GM18519 (cell line): ENCODE data around the gene CBX7.

Experiments
- ATAC-seq: cut with Tn5 transposase; IDR thresholded peaks from one replicate; pipeline ENCODE4 v1.9.1; 2021; ENCODE audit warnings: mild to moderate bottlenecking, moderate library complexity; ENCODE audit not compliant: unreplicated experiment, low FRiP score

CBX7 gene

DNA sequence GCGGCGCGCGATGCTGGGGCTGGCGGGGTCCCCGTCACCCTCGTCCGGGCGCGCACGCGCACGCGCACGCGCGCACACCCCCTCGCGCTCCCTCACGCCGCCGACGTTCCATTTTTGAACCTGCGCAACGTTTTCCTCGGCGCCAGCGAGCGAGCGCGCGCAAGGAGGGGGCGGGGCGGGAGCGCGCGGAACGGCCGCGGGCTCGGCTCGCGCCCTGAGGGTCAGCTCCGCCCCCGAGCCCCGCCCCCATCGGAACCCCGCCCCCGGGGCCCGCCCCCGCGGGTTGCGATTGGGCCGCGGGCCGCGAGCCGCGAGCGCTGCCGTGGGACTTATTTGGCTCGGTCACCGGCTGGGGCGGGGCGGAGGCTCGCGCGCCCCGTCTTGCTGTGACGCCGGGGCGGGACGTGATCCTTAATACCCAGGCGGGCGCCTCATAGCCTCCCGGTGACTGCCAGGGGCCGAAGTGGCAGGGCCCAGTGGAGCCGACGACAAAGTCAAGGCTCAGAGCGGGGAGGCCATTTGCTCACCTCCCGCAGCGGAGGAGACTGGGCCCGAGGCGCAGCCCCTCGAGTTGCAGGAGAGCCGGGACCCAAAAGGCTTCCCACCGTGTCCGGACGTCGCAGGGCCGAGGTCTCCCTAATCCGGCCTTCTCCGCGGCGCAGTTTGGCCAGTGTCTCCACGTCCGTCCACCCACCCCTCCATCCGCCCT is at the start of gene CBX7:
Gene CBX7 (minus strand): TSS at position 170 of the 709 bp plus-strand sequence. CDS start 236 bp downstream, outside the sequence.
- ATAC-seq: no peak

DNA sequence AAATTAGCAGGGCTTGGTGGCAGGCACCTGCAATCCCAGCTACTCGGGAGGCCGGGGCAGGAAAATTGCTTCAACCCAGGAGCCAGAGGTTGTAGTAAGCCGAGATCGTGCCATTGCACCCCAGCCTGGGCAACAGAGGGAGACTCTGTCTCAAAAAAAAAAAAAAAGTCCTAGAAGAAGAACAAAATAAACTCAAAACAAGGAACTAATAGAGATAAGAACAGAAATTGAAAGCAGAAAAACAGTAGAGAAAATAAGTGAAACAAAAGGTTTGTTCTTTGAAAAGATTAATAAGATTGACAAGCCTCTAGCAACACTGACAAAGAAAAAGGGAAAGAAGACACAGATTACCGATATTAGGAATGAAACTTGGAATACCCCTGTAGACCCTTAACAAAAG is 45.1 kb upstream of the CBX7 start:
- ATAC-seq: no peak

DNA sequence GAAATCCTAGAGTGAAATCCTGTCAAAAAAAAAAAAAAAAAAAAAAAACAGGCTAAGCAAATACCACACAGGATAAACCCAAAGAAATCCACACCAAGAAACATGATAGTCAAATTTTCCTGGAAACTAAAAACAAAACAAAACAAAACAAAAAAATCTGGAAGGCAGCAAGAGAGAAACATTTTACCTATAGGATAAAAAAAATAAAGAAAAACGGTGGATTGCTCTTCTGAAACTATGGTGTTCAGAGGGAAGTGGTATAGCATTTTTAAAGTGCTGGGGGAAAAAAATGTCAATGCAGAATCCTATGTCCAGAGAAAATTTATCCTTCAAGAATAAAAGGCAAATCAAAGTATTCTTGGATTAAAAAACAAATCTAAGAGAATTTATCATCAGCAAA is 41.6 kb upstream of the CBX7 start:
- ATAC-seq: no peak

DNA sequence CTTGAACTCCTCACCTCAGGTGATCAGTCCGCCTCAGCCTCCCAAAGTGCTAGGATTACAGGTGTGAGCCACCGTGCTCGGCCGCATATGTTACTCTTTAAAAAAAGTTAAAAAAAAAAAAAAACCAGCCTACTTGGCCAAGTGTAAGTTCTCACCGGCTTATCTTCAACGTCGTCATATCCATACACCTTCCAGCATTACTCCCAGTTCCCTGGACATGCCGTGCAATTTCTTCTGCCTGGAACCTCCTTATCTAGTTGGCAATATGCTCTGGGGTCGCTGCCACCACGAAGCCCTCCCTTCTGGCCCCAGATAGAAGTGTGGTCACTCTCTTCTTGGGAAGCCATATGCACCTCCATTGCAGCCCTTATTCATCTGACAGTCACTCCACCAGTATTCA is 36.3 kb upstream of the CBX7 start:
- no peak for ATAC-seq

DNA sequence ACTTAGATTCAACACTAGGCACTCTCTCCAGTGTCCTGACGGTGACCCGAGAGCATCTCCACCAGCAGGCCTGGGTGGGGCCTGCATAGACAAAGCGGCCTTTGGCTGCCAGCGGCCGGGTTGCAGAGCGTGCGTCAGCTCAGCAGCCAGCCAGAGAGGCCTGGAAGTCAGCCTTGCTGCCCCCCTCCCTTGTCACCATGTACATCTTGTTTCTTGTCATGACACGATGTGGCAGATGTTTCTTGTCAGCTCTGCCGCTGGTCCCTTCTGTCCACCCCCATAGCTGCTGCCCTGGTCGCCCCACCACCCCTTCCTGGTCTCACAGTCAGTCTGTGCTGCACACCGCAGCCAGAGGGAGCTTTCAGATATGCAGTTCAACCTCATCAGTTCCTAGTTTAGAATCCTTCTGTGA is 33.1 kb upstream of the CBX7 start:
- ATAC-seq: no peak

DNA sequence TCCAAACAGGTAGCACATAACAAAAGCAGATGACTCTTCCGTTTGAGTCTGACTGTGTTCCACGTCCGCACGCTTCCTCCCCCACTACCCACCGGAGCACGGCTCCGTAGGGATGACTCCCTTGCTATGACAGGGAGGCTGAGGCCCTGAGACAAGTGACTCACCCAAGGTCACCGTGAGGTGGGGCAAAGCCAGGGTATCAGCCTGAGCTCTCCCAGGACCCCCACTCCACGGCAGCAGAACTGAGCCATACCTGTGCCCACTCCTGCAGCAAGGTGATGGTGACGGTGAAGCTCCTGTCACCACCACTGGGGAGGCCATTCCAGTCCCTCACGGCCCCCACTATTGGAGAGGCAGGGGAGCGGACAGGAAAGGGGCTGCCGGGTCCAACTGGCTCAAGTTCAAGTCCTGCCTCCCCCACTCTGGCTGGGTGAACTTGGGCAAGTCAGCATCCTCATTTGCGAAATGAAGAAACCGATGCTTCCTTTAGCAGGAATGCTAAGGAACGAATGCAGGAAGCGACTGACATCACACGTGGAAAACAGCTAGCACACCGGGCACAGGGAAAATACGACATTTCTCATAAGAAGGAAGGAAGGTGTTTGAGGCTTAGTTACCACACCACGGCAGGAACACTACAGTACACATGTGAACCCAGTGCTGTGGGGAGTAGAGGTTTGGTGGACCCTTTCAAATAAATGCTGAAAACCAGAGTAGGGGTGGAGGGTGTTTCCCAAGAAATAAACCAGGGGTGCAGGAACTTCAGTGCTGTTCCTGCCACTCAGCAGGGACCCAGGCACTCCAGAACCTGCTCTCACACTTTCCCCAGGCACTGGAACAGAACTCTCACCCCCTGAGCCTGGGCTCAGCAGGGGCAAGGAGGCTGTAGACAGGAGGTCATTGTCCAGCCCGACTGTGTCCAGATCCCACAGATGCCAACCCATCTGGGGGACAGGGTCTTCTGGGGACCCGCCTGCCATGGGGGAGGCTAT is 32.4 kb upstream of the CBX7 start:
- ATAC-seq: no peak

DNA sequence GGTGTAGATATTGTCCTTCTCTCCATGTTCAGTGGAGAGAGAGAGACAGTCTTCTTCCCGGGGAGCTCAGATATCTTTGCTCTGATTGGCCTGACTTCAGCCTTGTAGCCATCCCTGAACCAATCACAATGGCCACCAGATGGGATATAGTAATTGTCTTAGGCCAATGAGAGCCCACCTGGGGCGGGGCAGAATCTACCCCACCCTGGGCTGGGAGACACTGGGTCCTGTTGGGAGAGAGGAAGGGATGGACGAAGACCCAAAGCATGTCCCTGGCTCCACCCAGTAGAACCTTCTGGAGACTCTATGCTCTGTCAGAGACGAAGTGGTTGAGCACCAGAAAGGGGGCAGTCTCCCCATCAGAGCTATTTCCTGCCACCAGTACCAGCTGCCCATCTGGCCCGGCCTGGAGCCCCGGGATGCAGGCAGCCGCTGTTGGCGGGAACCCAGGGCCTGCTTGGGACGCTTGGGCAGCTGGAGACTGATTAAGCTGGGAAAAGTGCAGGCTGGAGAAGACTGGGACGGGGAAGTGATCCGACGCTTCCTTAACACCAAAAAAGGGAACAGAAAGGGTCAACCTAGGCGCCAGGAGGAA is 31.6 kb upstream of the CBX7 start:
- ATAC-seq: no peak

DNA sequence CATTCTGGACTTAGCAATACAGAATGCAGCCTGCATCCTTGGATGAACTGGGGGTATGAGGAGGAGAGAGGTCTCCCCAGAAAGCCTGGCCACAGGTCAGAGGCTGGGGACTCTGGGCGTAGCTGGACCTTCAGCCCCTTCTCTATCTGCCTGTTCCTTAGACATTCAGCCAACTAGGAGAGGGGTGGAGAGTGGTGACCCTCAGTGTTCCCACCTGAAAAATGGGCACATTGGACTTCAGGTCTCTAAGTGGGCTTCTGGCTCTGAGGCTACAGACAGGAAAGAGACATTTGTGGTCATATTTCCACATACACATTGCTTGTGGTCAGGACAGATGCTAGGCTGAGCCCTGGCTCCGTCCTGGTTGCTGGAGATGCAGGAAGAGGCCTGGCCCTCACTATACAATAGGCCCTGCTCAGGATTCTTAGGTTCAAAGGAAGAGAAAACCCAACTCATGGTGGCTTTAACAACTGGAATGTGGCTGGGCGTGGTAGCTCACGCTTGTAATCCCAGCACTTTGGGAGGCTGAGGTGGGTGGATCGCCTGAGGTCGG is 30.1 kb upstream of the CBX7 start:
- no peak for ATAC-seq

DNA sequence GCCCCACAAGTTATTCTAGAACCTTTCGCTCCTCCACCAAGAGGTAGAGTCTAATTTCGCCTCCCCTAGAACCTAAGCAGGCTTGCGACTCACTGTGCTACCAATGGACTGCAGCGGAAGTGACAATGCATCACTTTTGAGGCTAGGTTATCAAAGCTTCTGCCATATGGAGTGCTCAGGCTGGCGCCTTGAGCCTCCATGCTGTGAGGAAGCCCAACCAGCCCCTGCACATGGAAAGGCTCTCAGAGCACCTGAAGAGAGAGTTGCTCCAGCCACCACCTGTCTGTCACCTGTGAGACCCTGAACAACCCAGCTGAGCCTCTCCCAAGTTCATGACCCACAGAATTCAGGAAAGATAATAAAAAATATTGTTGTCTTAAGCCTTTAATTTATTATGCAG is 29.3 kb upstream of the CBX7 start:
- no peak for ATAC-seq

DNA sequence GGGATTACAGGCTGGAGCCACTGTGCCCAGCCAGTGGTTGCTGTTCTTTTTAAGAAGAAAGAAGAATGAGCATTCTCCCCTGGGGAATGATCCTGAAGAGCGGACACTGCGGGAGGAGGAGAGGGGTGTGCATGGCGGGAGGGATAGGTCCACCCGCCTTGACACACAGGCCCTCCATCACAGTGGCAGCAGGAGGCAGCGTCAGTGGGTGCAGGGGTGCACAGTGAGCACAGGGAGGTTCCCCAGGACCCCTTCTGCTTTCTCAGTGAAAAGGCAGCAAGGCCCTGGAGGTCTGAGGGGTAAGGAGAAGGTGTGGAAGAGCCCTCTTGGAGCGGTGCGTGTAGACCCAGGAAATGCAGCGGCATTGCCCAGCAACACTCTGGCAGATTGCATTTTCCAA is 28.9 kb upstream of the CBX7 start:
- ATAC-seq: no peak

DNA sequence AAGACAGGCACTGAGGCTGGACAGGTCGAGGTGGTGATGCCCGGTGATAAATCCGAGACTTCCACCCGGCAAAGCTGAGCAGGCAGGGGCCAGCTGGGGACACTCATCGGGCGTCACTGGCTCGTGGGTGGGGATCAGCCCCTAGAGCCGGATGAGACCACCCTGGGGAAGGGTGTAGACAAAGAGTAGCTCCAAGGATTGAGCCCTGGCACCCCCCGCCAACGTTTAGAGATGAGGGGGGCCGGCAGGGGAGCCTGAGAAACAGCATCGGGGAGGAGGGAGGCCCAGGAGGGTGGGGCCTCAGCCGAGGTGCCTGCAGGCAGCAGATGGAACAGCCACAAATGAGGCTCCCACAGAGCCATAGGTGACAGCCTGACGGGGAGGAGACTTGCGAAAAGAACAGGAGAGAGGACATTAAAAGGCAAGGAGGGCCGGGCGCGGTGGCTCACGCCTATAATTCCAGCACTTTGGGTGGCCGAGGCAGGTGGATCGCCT is 27.4 kb upstream of the CBX7 start:
- no peak for ATAC-seq

DNA sequence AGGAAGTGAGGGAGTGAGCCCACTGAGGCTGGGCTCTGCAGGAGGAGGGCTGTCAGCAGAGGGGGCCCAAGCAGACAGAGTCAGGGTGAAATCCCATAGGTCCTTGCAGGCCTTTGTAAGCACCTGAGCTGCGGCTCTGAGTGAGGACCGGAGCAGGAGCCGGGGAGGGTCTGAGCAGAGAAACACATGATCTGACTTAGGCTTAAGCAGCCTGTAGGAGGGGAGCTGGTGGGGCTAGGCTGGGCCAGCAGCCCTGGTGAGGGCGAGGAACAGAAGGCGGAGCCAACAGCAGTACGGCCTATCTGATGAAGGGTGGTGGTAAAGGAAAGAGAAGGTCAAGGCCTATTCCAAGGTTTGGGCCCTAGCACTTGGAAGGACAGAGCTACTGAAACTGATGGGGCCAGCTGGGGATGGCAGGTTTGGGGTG is 26.9 kb upstream of the CBX7 start:
- ATAC-seq: no peak

DNA sequence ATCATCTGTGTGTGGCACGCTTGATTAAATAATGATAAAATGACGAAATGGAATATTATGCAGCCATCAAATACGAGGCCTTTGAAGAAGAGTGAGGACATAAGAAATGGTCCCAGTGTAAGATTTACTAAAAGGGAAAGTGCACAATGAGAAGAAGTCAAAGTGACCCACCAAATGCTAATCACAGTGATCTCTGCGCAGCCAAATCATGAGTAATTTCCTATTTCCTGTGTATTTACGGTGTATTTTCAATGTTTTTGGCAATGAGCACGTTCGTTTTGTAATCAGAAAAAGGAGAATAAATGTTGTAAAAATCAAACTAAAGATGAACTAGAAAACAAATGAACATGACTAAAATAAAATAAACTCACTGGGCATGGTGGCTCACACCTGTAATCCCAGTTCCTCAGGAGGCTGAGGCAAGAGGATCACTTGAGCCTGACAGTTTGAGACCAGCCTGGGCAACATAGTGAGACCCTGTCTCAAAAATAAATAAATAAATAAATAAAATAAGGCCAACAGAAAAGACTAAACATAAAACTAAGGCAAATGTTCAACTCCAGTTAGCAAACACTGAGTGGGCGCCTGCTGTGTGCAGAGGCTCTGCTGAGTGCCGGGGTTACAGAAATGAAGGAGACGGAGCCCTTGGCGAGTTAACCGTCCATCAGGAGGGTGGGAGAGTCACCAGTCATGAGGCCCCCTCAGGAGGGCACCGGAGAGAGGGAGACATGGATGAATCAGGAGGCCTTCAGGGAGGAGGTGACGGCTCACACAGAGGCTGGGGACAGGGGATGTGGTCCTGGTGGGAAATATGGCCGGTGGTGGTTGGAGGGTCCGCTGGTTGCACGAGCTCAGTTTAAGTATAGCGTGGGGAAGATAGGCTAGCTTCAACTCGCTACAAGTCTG is 26.0 kb upstream of the CBX7 start:
- no peak for ATAC-seq

DNA sequence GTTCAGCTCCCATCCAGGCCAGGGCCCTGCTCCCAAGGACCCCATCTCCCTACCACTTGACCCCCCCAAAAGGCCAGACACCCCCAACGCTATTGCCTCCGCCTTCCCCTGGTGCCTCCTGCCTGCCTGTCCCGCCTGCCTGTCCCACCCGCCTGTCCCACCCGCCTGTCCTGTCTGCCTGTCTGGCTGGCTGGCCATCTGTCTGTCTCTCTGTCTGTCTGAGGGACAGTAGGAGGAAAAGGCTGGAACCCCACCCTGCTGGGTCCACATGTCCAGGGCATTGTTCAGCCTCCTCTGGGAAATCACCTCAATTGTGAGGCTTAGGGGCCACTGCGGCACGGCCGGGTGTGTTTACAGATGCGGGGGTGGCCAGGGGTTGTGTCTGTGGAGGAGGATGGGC is 25.3 kb upstream of the CBX7 start:
- ATAC-seq: no peak

DNA sequence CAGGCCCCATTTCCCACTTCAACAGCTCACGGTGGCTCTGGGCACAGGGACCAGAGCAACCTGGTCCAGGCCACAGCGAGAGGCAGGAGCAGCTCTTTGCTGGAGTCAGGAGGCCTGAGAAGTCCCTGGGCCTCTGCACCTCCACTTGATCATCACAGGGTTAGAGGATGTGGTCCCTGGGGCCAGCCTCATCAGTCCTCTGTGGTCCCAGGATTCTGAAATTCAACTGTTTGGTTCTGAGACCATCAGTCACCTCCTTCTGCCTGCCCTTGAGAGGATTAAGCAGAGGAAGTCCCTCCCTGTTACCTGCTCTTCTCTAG is 24.9 kb upstream of the CBX7 start:
- ATAC-seq: no peak

DNA sequence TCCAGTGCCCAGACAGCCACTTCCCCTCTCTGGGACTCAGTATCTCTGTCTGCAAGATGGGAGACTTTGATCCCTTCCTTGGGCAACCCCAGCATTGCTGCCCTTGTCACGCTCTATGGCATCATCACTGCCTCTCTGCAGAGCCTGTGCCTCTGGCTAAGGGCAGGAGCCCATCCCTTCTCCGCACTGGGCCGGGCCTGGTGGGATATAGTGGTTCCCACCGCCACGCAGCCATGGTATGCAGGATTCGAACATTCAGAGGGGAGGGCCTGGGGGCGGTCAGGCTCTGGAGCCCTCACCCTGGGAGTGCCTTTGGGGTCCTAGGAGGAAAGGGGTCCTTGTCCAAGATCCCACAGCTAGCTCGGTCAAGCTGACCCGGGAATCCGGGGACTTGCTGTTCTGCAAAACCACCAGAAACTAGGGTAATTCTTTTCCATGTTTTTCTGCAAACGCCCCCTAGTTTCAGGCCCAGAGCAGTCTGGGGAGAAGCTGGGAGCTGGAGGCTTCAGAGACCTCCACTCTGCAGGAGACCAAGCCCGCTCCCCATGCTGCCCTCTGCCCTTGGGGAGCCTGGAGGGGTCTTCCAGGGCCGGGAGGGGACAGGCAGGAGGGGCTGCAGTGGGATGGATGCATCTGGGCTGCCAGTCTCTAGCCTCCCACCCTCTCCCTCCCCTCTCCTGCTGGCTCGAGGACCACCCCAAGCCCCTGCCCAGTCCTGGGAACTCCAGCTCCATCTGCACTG is 24.4 kb upstream of the CBX7 start:
- no peak for ATAC-seq

DNA sequence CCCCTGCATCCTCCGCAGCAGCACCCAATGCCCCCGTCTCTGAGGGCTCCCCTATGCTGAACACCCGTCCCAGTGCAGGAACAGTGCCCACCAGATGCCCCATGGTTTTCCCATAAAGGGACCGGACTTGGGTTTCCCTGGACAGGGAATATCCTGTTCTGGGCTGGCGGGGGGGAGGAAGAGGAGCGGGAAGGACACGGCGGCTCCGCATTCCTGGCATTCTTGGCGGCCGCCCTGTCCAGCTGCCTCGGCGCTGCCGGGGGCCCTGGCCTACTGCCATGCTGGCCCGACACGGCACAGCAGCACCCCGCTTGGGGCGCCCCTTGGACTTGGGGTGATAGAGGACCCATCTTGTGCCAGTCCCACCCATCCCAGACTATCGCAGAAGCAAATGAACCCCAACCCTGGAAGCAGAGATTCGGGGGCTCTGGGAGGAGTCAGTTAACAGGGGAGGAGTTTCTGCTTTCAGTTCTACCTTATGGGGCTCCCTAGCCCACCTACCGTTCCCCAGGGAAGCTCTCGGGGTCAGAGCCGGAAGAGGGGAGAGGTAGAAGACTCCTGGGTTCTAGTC is 23.7 kb upstream of the CBX7 start:
- ATAC-seq: no peak

DNA sequence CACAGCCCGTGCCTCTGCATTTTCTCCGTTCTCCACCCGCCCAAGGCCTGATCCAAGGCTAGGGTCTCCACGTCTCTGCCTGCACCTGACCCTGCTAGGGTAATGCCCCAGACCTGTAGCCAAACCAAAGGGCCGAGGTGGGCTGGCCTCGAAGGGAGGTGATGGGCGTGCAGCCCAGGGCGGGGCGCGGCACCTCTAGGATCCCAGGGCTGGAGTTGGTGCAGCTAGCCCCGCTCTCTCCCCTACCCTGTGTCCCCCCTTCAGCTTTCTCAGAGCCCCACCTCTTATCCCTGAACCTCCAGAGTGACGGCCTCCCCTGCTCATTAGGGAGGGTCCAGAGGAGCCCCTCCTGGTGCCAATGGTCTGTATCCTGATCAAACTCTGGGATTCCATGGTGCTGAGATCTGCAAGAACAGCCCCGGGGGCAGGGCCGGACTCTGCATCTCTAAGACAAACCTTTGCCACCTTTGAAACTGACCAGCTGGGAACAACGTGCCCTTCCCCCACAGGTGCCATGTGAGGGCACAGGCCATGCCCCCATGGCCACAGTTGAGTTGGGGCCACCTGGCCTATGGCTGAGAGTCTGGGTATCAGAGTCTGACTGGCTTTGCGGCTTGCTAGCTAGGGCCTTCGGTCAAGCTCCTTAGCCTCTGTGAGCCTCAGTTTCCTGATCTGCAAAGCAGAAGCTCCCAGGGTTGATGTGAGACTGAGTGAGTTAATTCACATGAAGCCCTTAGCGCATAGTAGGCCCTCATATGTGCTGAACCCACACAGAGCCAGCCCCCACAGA is 23.1 kb upstream of the CBX7 start:
- ATAC-seq: no peak
